CD8-positive, alpha-beta memory T cell (primary cell): Measurements from ENCODE around the gene PKP4. TPM values are rescaled to one million over a fixed set of nuclear protein-coding genes. Genes with fewer than 3 reads are reported as not detected.
A peak's percentile ranks its signal among the peaks of the same experiment; 100 is the strongest.

ENCODE experiments used
- CTCF ChIA-PET: fragments of 350-600 bp; sonication (Branson Sonifier 250); formaldehyde crosslinking; loops from one replicate; lab custom pipeline; 2021; ENCODE audit warnings: antibody characterized with exemption; lab: Charles Lee
- POLR2A ChIA-PET: fragments of 350-600 bp; sonication (Branson Sonifier 250); formaldehyde crosslinking; loops from one replicate; lab custom pipeline; 2021; ENCODE audit warnings: antibody characterized with exemption; lab: Charles Lee
- DNase-seq, 5 donors: peaks; one replicate each; pipeline versions ENCODE4 v3.0.0 to v3.0.0-alpha.2; 2020 to 2022; ENCODE audit warnings: mixed read lengths in 1 of 5
- H3K27ac ChIP-seq: one replicate; pipeline ENCODE4 v1.7.0; 2013; ENCODE audit warnings: low read depth, mild to moderate bottlenecking, low read length, moderate library complexity
- H3K27me3 ChIP-seq: 2 replicates; pipeline ENCODE4 v1.7.0; 2013; ENCODE audit warnings: low read length, mild to moderate bottlenecking; ENCODE audit not compliant: insufficient read depth, poor library complexity, severe bottlenecking
- H3K36me3 ChIP-seq: 2 replicates; pipeline ENCODE4 v1.7.0; 2013; ENCODE audit warnings: mild to moderate bottlenecking, low read length, moderate library complexity; ENCODE audit not compliant: insufficient read depth
- H3K4me1 ChIP-seq: 2 replicates; pipeline ENCODE4 v1.7.0; 2013; ENCODE audit warnings: mild to moderate bottlenecking, low read length, moderate library complexity; ENCODE audit not compliant: insufficient read depth
- H3K4me3 ChIP-seq: 2 replicates; pipeline ENCODE4 v1.7.0; 2013; ENCODE audit warnings: mild to moderate bottlenecking, low read length
- H3K9me3 ChIP-seq: 2 replicates; pipeline ENCODE4 v1.7.0; 2013; ENCODE audit warnings: mild to moderate bottlenecking, low read length
- H3K27ac Mint-ChIP-seq, 8 donors: one replicate each; pipeline ENCODE4 v1.8.0; 2020 to 2021; ENCODE audit warnings: mixed read lengths in 8 of 8, mild to moderate bottlenecking in 6 of 8, inconsistent platforms in 3 of 8, moderate library complexity in 3 of 8
- H3K27me3 Mint-ChIP-seq, 2 donors: one replicate each; pipeline ENCODE4 v1.8.0; 2020 to 2021; ENCODE audit warnings: mixed read lengths in 2 of 2, mild to moderate bottlenecking in 1 of 2, moderate library complexity in 1 of 2
- H3K36me3 Mint-ChIP-seq, 3 donors: one replicate each; pipeline ENCODE4 v1.8.0; 2020 to 2021; ENCODE audit warnings: mixed read lengths in 3 of 3, inconsistent platforms in 1 of 3, mild to moderate bottlenecking in 1 of 3
- H3K4me1 Mint-ChIP-seq, 3 donors: one replicate each; pipeline ENCODE4 v1.8.0; 2020 to 2021; ENCODE audit warnings: mixed read lengths in 3 of 3, inconsistent platforms in 1 of 3, mild to moderate bottlenecking in 1 of 3
- H3K4me3 Mint-ChIP-seq, 7 donors: one replicate each; pipeline ENCODE4 v1.8.0; 2020 to 2021; ENCODE audit warnings: mixed read lengths in 7 of 7, mild to moderate bottlenecking in 6 of 7, moderate library complexity in 4 of 7, inconsistent platforms in 2 of 7
- H3K9me3 Mint-ChIP-seq, 5 donors: one replicate each; pipeline ENCODE4 v1.8.0; 2020 to 2022; ENCODE audit warnings: mixed read lengths in 5 of 5, mild to moderate bottlenecking in 3 of 5, moderate library complexity in 2 of 5, inconsistent platforms in 1 of 5
- polyA plus RNA-seq: library from polyadenylated mRNA; unstranded; fragments of 300-500 nt; fragmentation: Illumina TruSeq; gene quantifications from one replicate; pipeline ENCODE4 v1.2.3, GENCODE V29; 2021
- total RNA-seq, 2 experiments: library from RNA; stranded (reverse); gene quantifications; one replicate each; pipeline ENCODE4 v1.2.3, GENCODE V29; 2021

PKP4 gene
- total and polyA plus RNA-seq, 3 experiments from 2014 or later = 1.5 to 32.2 (median 29.6) TPM

DNA sequence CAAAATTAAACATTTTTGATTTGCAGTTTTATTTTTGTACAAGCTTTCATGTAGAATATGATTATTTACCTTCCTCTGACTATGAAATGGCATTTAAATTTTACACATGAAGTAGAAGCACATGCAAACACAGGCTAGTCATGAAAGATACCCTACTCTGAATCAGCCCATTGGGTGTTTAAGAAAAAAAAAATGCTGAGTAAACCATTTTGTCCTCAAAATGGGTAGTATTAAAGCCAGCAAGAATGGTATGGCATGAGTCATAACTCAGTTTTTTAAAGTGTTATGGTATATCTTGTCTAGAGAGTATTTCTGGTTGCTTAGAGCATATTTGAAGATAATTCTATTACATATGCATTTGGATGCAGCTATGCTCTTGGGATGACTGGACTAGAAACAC is 55.0 kb downstream of the PKP4 start:
- H3K4me1 ChIP-seq = no peaks in the 10 kb centered on the region
- Mint-ChIP-seq H3K27ac (no peak overlapping the region), H3K4me3 (no peak overlapping the region), H3K4me1 (peaks cover 7 to 13% (median 13%) of the 10 kb centered on the region in 3 donors), H3K9me3 (no peaks in the 10 kb centered on the region), H3K27me3 (no peaks in the 10 kb centered on the region), H3K36me3 (peaks cover 1 to 4% (median 2%) of the 10 kb centered on the region in 3 donors)
- H3K27me3 ChIP-seq = no peaks in the 10 kb centered on the region
- ChIA-PET POLR2A (no interaction called here), CTCF (no interaction called here)
- no peak overlapping the region for H3K27ac ChIP-seq
- H3K36me3 ChIP-seq = no peaks in the 10 kb centered on the region
- H3K9me3 ChIP-seq = no peaks in the 10 kb centered on the region
- no peak overlapping the region for H3K4me3 ChIP-seq
- no peak for DNase-seq

DNA sequence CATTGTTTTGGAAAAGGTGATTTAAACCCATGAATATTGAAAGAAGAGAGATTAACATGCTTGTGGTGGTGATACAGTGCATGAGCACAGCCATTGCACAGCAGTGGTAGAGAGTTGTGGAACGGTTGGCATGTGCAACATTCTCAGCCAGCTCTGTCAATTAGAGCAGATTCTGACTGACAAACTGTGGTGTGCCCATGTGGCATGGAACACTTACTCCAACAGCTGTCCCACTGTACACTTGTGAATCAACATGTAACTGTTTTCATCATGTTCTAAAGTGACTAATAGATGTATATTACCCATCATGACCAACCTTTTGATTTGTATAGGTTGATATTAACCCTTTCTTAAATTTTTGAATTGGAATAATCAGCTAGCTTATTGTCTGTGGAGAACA is 55.6 kb downstream of the PKP4 start:
- no peaks in the 10 kb centered on the region for H3K9me3 ChIP-seq
- no peaks in the 10 kb centered on the region for H3K27me3 Mint-ChIP-seq
- H3K4me1 ChIP-seq = no peaks in the 10 kb centered on the region
- no peak overlapping the region for H3K27ac Mint-ChIP-seq
- H3K36me3 Mint-ChIP-seq = peaks cover 1 to 4% (median 2%) of the 10 kb centered on the region in 3 donors
- DNase-seq = no peak
- H3K4me3 Mint-ChIP-seq = no peak overlapping the region
- H3K9me3 Mint-ChIP-seq = no peaks in the 10 kb centered on the region
- H3K4me1 Mint-ChIP-seq = peaks cover 2 to 7% (median 7%) of the 10 kb centered on the region in 3 donors
- POLR2A ChIA-PET = no interaction called here
- CTCF ChIA-PET = no interaction called here
- H3K36me3 ChIP-seq = no peaks in the 10 kb centered on the region
- H3K27ac ChIP-seq = no peak overlapping the region
- no peak overlapping the region for H3K4me3 ChIP-seq
- H3K27me3 ChIP-seq = no peaks in the 10 kb centered on the region

DNA sequence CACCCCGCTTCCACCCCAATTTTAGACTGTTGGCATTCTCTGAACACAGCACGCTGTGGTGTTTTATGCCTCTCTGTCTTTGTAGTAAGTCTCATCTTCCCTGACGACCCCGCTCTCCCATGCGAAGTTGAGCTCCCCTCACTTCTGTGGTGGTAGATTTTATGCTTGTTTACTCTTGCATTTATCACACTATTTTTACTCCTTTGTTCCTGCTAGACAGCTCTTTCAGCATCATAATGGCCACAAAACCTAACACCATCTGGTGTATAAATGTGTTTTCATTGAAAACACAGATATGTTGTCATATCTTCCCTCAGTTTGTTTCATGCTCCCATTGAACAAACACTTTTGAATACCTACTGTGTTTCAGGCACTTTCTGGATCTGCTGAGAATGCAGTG is 57.1 kb downstream of the PKP4 start:
- H3K27me3 ChIP-seq = no peaks in the 10 kb centered on the region
- Mint-ChIP-seq H3K4me3 (no peak overlapping the region), H3K9me3 (no peaks in the 10 kb centered on the region), H3K36me3 (peaks cover 1 to 4% (median 2%) of the 10 kb centered on the region in 3 donors), H3K27ac (no peak overlapping the region), H3K27me3 (no peaks in the 10 kb centered on the region), H3K4me1 (peaks cover 0 to 12% (median 11%) of the 10 kb centered on the region in 3 donors)
- POLR2A ChIA-PET = no interaction called here
- no peaks in the 10 kb centered on the region for H3K4me1 ChIP-seq
- no peak overlapping the region for H3K27ac ChIP-seq
- DNase-seq = no peak
- H3K4me3 ChIP-seq = no peak overlapping the region
- H3K9me3 ChIP-seq = no peaks in the 10 kb centered on the region
- H3K36me3 ChIP-seq = no peaks in the 10 kb centered on the region
- CTCF ChIA-PET = no interaction called here

- Mint-ChIP-seq H3K27me3 (no peaks in the 10 kb centered on the region), H3K9me3 (peaks cover 0 to 2% (median 0%) of the 10 kb centered on the region in 5 donors), H3K27ac (no peak overlapping the region), H3K4me3 (no peak overlapping the region), H3K4me1 (peaks cover 0 to 6% (median 4%) of the 10 kb centered on the region in 3 donors), H3K36me3 (peaks cover 3 to 15% (median 4%) of the 10 kb centered on the region in 3 donors)
- ChIA-PET POLR2A (no interaction called here), CTCF (interaction anchor here (1.5 kb wide), 1 partner anchor 12 kb away, joined by 3 read pairs; no protein-coding TSS in a partner anchor)
- H3K4me3 ChIP-seq = no peak overlapping the region
- H3K9me3 ChIP-seq = no peaks in the 10 kb centered on the region
- no peaks in the 10 kb centered on the region for H3K4me1 ChIP-seq
- no peaks in the 10 kb centered on the region for H3K36me3 ChIP-seq
- no peaks in the 10 kb centered on the region for H3K27me3 ChIP-seq
- no peak overlapping the region for H3K27ac ChIP-seq
- DNase-seq = no peak
These were observed 61.3 kb downstream of the PKP4 start for GRCh38 chr2:158518084-158518483.

- no peak overlapping the region for H3K4me3 Mint-ChIP-seq
- peaks cover 0 to 6% (median 4%) of the 10 kb centered on the region in 3 donors for H3K4me1 Mint-ChIP-seq
- Histone ChIP-seq H3K27me3 (no peaks in the 10 kb centered on the region), H3K9me3 (no peaks in the 10 kb centered on the region), H3K36me3 (no peaks in the 10 kb centered on the region), H3K27ac (no peak overlapping the region), H3K4me3 (no peak overlapping the region), H3K4me1 (no peaks in the 10 kb centered on the region)
- no peaks in the 10 kb centered on the region for H3K27me3 Mint-ChIP-seq
- ChIA-PET CTCF (interaction anchor here (1.5 kb wide), 1 partner anchor 13 kb away, joined by 3 read pairs; no protein-coding TSS in a partner anchor), POLR2A (no interaction called here)
- DNase-seq = no peak
- H3K9me3 Mint-ChIP-seq = peaks cover 0 to 2% (median 0%) of the 10 kb centered on the region in 5 donors
- H3K36me3 Mint-ChIP-seq = peaks cover 2 to 15% (median 2%) of the 10 kb centered on the region in 3 donors
- no peak overlapping the region for H3K27ac Mint-ChIP-seq
These were observed 62.7 kb downstream of the PKP4 start for GRCh38 chr2:158519481-158519880.

DNA sequence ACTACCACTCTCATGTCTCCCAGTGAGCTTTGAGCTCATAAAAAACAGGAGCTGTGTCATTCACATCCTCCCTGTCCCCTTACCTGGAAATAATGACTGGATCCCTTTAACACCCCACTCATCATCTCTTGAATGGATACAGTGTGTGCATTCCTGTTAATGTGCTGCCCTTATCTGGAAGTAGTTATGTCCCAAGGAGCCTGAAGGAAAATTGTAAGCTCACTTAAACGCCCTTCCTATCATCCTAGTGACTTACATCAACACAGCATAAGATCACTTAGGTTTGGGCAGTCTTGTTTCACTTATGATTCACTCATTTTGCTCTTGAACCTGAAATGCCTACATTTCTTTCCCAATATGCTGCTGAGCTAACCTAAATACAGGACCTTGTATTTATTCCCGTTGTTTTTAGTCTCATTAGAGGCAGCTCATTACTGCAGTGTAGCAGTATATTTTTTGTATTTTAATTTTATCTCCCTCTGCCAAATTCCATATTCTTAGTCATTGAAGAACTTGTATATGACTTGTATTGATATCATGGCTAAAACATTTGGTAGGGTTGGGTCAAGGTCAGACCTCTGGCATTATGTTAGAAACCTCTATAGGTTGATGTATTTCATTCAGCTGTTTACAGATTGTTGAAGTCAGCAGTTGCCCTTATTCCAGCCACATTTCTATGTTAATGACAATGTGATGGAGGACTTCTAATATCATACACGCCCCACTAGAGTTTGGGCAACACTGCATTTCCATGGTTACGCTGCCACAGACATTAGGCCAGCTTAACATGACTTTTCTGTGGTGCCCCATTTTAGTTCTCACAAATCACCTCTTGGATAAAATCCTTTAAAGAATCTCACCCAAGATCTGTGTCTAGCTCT is 72.9 kb downstream of the PKP4 start:
- Histone ChIP-seq H3K4me1 (no peaks in the 10 kb centered on the region), H3K27me3 (no peaks in the 10 kb centered on the region), H3K36me3 (no peaks in the 10 kb centered on the region), H3K27ac (no peak overlapping the region), H3K4me3 (no peak overlapping the region), H3K9me3 (no peaks in the 10 kb centered on the region)
- ChIA-PET CTCF (interaction anchor here (0.7 to 0.9 kb wide), 2 partner anchors 11 to 14 kb away, joined by 3 read pairs; no protein-coding TSS in a partner anchor), POLR2A (interaction anchor here (0.5 kb wide), 1 partner anchor 368 kb away, joined by 3 read pairs; no protein-coding TSS in a partner anchor)
- no peak for DNase-seq
- Mint-ChIP-seq H3K4me1 (no peaks in the 10 kb centered on the region), H3K27me3 (no peaks in the 10 kb centered on the region), H3K27ac (peak overlapping the region in 1 of 8 donors; percentile 8), H3K4me3 (no peak overlapping the region), H3K36me3 (peaks cover 0 to 6% (median 3%) of the 10 kb centered on the region in 3 donors), H3K9me3 (no peaks in the 10 kb centered on the region)

DNA sequence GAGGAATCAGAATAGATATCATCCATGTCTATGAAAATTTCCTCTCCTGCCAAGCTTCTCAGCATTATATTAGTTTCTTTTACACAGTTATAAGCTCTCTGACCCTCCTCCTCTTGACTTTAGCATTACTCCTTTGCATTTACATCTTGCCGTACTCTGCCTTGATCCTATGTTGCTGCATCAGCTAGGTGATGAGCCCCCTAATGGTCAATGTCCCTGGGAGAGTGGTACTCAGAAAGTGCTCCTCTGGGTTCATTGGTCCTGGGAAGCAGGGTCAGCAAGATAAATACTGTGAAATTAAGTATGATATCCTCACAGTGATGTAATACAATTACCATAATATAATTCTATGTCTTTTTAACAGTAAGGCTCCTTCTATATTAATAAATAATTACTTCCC is 74.1 kb downstream of the PKP4 start:
- peaks cover 0 to 7% (median 3%) of the 10 kb centered on the region in 3 donors for H3K36me3 Mint-ChIP-seq
- CTCF ChIA-PET = interaction anchor here (0.9 kb wide), 1 partner anchor 12 kb away, joined by 3 read pairs; no protein-coding TSS in a partner anchor
- POLR2A ChIA-PET = no interaction called here

GRCh38 chr2:158533009-158533408 is 76.3 kb downstream of the PKP4 start:
- no peak overlapping the region for H3K27ac Mint-ChIP-seq

More for the DNA sequence above, 74.1 kb downstream of the PKP4 start:
- H3K27me3 ChIP-seq = no peaks in the 10 kb centered on the region
- no peaks in the 10 kb centered on the region for H3K36me3 ChIP-seq
- DNase-seq = no peak
- H3K27ac ChIP-seq = no peak overlapping the region
- H3K4me3 ChIP-seq = no peak overlapping the region
- no peaks in the 10 kb centered on the region for H3K4me1 ChIP-seq
- H3K9me3 ChIP-seq = no peaks in the 10 kb centered on the region
- Mint-ChIP-seq H3K4me3 (no peak overlapping the region), H3K9me3 (no peaks in the 10 kb centered on the region), H3K27ac (peak overlapping the region in 1 of 8 donors; percentile 51), H3K4me1 (no peaks in the 10 kb centered on the region), H3K27me3 (no peaks in the 10 kb centered on the region)

More at GRCh38 chr2:158533009-158533408, 76.3 kb downstream of the PKP4 start:
- no peak for DNase-seq
- Mint-ChIP-seq H3K4me3 (no peak overlapping the region), H3K36me3 (peaks cover 3 to 13% (median 9%) of the 10 kb centered on the region in 3 donors), H3K27me3 (no peaks in the 10 kb centered on the region), H3K9me3 (no peaks in the 10 kb centered on the region), H3K4me1 (no peaks in the 10 kb centered on the region)
- H3K4me1 ChIP-seq = no peaks in the 10 kb centered on the region
- H3K9me3 ChIP-seq = no peaks in the 10 kb centered on the region
- H3K27ac ChIP-seq = no peak overlapping the region
- H3K36me3 ChIP-seq = no peaks in the 10 kb centered on the region
- ChIA-PET CTCF (no interaction called here), POLR2A (no interaction called here)
- H3K27me3 ChIP-seq = no peaks in the 10 kb centered on the region
- no peak overlapping the region for H3K4me3 ChIP-seq
